Measurements from ENCODE around the gene SIGMAR1.

The SIGMAR1 gene

DNA sequence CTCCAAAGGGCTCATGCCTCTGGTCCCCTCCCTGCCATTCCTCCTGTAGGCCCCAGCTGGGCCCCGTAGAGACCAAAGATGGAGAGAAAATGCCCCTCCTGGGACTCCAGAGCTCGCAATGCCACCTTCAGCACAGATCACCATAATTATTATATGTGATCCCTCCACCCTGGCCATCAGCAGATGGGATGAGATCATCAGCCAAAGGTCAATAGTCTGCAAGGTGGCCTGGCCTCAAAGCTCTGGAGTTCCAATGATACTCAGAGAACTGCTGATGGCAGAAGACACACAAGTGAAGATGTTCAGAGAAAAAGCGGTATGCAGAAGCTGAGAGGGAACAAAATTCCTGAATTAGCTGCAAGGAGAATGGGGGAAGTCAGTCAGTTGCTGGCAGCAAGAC is 30.7 kb downstream of the SIGMAR1 start:
- Histone ChIP-seq H3K9me3 (ENCODE audit: control insufficient read depth, low read length) (no peaks in the 10 kb centered on the region), H3K27me3 (ENCODE audit: control insufficient read depth, insufficient read depth, low read length) (no peaks in the 10 kb centered on the region), H3K4me1 (ENCODE audit: control insufficient read depth, insufficient read depth, low read length) (peaks cover 8% of the 10 kb centered on the region), H3K9ac (ENCODE audit: low read length) (no peak overlapping the region), H3K36me3 (ENCODE audit: control insufficient read depth, insufficient read depth, low read length) (no peaks in the 10 kb centered on the region), H3K4me3 (ENCODE audit: low read length) (no peak overlapping the region)

DNA sequence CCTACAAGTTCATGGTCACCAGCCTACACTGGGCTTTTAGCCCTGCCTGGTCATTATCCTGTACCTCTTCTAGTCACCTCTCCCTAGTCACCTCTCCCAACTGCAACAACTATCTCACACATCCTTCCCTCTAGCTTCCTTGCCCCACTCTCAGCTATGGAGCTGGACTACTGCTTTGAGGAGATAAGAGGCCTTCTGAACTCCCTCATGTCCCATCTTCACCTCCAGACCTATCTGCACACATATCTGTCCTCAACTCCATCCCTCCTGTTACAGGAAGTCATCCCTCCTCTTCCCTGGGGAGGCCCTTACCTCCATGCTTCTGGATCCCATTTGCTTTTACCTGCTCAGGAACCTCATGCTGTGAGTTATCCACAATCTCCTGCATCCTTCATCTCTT is 31.4 kb downstream of the SIGMAR1 start:
- H3K9me3 ChIP-seq (ENCODE audit: control insufficient read depth, low read length) = no peaks in the 10 kb centered on the region
- no peaks in the 10 kb centered on the region for H3K36me3 ChIP-seq (ENCODE audit: control insufficient read depth, insufficient read depth, low read length)
- no peaks in the 10 kb centered on the region for H3K27me3 ChIP-seq (ENCODE audit: control insufficient read depth, insufficient read depth, low read length)
- H3K4me1 ChIP-seq (ENCODE audit: control insufficient read depth, insufficient read depth, low read length) = peaks cover 6% of the 10 kb centered on the region
- H3K4me3 ChIP-seq (ENCODE audit: low read length) = no peak overlapping the region
- no peak overlapping the region for H3K9ac ChIP-seq (ENCODE audit: low read length)

DNA sequence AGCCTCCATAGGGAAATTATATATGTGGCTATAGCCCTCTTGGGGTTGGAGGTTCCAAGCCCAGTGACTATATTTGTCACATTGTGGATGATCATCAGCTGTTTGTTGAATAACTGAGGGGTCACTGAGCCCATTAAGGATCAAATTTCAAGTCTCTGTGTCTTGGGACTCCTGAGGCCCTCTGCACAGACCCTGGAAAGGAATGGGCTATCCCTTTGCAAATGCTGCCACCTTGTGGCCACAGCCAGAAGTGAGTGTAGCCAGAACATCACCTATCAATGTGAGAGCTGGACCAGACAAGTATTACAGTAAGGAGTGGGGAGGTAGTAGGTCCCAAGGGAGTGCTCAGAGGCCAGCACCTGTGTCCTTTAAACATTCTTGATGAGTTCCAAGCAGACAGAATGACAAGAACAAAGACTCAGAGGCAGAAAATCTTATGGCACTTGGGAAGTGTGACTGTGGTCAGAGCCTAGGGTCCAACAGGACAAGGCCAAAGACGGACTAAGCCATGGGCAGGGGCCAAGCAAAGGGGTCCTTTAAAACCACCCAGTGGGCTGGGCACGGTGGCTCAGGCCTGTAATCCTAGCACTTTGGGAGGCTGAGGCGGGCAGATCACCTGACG is 33.9 kb downstream of the SIGMAR1 start:
- Histone ChIP-seq H3K4me3 (ENCODE audit: low read length) (no peak overlapping the region), H3K9ac (ENCODE audit: low read length) (no peak overlapping the region), H3K36me3 (ENCODE audit: control insufficient read depth, insufficient read depth, low read length) (no peaks in the 10 kb centered on the region), H3K27me3 (ENCODE audit: control insufficient read depth, insufficient read depth, low read length) (no peaks in the 10 kb centered on the region), H3K4me1 (ENCODE audit: control insufficient read depth, insufficient read depth, low read length) (no peaks in the 10 kb centered on the region), H3K9me3 (ENCODE audit: control insufficient read depth, low read length) (no peaks in the 10 kb centered on the region)

DNA sequence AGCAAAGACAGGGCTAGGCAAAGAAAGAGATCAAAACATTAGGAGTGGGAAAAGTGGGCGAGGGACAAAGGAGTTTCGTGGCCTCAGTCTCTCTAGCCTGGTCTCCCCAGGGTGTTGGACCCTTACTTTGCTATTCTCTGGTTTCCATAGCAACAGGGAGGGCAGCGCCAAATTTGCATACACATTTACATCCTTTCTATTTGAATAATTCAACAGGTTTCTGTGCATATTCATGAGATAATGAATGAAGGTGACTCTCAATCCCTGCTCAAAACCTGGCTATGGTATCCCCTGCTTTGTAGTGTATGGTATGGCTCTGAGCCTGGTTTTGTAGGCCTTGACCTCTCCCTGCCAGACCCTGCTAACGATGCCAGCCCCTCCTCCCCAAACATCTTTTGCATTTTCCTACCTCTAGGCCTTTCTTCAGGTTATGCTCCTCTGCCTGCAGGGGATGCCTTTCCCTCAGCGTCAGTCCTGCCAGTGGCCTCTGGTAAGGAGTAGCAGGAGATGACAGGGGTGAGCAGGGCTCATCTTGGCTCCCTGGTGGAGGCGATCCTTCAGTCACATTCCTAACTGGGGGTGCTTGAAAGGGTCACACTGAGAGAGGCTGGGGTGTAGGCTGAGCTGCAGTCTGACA is 35.5 kb downstream of the SIGMAR1 start:
- Histone ChIP-seq H3K4me3 (ENCODE audit: low read length) (no peak overlapping the region), H3K36me3 (ENCODE audit: control insufficient read depth, insufficient read depth, low read length) (no peaks in the 10 kb centered on the region), H3K4me1 (ENCODE audit: control insufficient read depth, insufficient read depth, low read length) (no peaks in the 10 kb centered on the region), H3K9me3 (ENCODE audit: control insufficient read depth, low read length) (no peaks in the 10 kb centered on the region), H3K9ac (ENCODE audit: low read length) (no peak overlapping the region), H3K27me3 (ENCODE audit: control insufficient read depth, insufficient read depth, low read length) (no peaks in the 10 kb centered on the region)

DNA sequence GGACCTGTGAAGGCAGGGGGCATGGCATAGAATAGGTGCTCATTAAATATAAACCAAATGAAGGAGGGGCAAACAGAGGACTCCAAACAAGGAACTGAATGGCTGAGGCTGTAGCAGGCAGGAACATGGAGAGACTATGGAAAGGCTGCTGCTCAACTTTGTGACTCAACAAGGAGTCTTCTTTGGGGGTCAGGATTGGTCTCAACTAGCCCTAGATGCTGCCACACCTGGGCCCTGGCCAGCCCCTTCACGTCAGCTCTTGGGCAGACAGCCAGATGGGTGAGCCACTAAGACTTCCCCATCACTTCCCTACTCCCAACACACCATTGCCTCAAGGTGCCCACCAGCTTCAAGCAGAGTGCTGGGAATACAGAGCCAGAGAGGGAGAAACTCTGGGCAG is 36.7 kb downstream of the SIGMAR1 start:
- Histone ChIP-seq H3K9me3 (ENCODE audit: control insufficient read depth, low read length) (no peaks in the 10 kb centered on the region), H3K4me1 (ENCODE audit: control insufficient read depth, insufficient read depth, low read length) (no peaks in the 10 kb centered on the region), H3K27me3 (ENCODE audit: control insufficient read depth, insufficient read depth, low read length) (peaks cover 2% of the 10 kb centered on the region), H3K9ac (ENCODE audit: low read length) (no peak overlapping the region), H3K36me3 (ENCODE audit: control insufficient read depth, insufficient read depth, low read length) (no peaks in the 10 kb centered on the region), H3K4me3 (ENCODE audit: low read length) (no peak overlapping the region)

DNA sequence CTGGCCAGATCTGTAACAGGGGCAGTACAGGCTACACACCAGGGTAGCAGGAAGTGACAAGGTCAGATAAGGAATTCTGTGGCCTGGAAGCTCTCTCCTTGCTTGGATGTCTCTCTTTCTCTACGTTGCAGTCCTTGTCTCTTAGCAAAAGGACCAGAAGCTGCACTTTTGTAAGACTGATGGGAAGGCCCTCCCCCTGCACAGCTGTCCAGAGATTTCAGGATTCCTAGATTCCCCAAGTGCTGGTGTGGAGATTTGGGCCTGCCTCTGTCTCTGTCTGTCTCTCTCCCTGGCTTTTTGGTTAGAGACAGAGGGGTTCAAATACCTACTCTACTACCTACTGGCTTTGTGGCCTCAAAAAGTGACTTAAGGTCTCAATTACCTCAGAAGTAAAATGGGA is 38.0 kb downstream of the SIGMAR1 start:
- no peak overlapping the region for H3K9ac ChIP-seq (ENCODE audit: low read length)
- peaks cover 2% of the 10 kb centered on the region for H3K27me3 ChIP-seq (ENCODE audit: control insufficient read depth, insufficient read depth, low read length)
- no peaks in the 10 kb centered on the region for H3K9me3 ChIP-seq (ENCODE audit: control insufficient read depth, low read length)
- no peak overlapping the region for H3K4me3 ChIP-seq (ENCODE audit: low read length)
- no peaks in the 10 kb centered on the region for H3K36me3 ChIP-seq (ENCODE audit: control insufficient read depth, insufficient read depth, low read length)
- H3K4me1 ChIP-seq (ENCODE audit: control insufficient read depth, insufficient read depth, low read length) = no peaks in the 10 kb centered on the region

DNA sequence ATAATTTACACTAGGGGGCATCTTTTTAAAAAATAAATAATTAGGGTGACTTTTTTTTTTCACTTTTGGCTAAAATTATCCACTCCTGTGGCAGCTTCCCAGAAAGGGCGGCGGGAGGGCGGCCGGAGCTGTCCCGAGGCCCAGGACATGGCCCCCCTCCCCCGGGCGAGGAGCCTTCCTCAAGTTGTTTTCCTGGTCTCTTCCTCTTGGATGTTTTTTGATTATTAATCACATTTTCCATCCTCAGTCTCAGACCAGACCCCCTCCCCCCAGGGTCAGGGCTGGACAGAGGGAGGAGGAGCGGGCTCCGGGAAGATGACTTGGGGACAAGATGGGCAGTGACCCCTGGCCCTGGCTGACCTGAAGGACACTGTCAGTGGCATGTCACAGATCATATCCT is 43.4 kb downstream of the SIGMAR1 start:
- Histone ChIP-seq H3K4me3 (ENCODE audit: low read length) (no peak overlapping the region), H3K36me3 (ENCODE audit: control insufficient read depth, insufficient read depth, low read length) (no peaks in the 10 kb centered on the region), H3K27me3 (ENCODE audit: control insufficient read depth, insufficient read depth, low read length) (peaks cover 49% of the 10 kb centered on the region), H3K9me3 (ENCODE audit: control insufficient read depth, low read length) (no peaks in the 10 kb centered on the region), H3K9ac (ENCODE audit: low read length) (no peak overlapping the region), H3K4me1 (ENCODE audit: control insufficient read depth, insufficient read depth, low read length) (peaks cover 28% of the 10 kb centered on the region)

DNA sequence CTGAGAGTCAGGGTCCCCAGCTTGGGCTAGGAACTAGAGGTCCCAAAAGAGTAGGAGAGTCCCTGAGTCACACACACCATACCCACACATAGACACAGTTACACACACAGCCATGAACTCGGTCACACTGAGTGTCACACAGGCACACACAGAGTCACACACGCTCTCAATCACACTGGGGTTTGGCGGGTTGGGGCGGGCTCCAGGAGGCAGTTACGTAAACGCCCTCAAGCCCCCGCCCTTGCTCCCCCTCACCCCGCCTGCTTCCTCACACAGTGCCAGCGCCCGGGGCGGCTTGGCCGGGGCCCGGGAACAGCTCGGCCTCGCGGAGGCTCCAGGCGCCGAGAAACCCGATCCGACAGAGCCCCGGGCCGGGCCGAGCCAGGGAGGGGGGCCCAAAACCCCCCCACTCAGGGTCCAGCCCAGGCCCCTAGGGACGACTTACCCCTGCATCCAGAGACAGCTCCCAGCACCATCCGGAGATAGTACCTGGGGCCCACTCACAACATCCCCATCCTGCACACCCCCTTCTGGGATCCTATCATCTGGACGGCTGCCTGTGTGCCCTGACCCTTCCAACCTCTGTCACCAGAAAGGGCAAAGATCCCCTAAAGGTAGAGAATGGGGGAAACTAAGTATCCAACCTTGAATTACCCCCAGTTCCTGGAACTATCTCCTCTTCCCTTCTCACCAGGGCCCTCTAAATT is 44.5 kb downstream of the SIGMAR1 start:
- Histone ChIP-seq H3K27me3 (ENCODE audit: control insufficient read depth, insufficient read depth, low read length) (peaks cover 60% of the 10 kb centered on the region), H3K4me3 (ENCODE audit: low read length) (no peak overlapping the region), H3K36me3 (ENCODE audit: control insufficient read depth, insufficient read depth, low read length) (no peaks in the 10 kb centered on the region), H3K9ac (ENCODE audit: low read length) (no peak overlapping the region), H3K4me1 (ENCODE audit: control insufficient read depth, insufficient read depth, low read length) (peaks cover 28% of the 10 kb centered on the region), H3K9me3 (ENCODE audit: control insufficient read depth, low read length) (no peaks in the 10 kb centered on the region)

DNA sequence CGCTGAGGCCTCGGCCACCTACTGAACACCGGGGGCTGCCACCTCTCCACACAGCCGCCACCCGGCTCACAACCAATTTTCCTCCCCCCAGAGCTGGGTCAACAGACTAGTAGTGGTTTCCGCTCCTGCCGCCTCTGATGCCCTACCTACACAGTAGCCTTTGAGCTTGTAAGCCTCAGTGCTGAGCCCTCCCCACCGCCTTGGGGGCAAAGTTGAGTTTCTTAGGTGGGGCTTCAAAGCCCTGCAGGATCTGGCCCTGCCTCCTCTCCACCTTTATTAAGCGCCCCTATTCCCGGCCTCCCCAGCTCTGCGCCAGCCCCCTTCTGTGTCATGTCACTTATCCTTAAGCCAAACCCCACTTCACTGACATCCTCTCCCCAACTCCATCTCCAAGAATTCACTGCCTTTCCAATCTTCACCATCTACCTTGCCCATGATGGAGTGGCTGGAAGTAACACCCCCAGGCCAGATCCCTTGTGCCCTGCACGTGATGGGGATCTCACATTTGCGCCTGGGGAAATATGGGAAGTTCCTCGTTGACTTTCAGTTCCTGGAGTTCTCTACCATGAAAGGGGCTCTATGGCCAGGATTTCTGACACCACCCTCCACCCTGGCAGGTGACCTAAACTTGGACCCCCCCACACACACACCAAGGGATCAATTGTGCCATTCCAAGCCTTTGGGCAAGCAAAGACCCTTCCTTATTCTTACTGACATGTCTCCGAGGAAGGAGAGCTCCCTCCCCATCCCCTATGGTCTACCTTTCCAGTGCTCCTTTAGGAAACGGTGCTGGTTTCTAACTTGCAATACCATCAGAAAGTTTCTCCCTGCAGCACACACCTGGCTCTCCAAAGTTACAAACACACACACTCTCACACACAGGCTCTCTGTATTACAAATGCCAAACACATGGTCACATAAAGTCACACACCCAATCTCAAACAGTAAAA is 45.4 kb downstream of the SIGMAR1 start:
- Histone ChIP-seq H3K9ac (ENCODE audit: low read length) (no peak overlapping the region), H3K36me3 (ENCODE audit: control insufficient read depth, insufficient read depth, low read length) (no peaks in the 10 kb centered on the region), H3K4me3 (ENCODE audit: low read length) (no peak overlapping the region), H3K9me3 (ENCODE audit: control insufficient read depth, low read length) (no peaks in the 10 kb centered on the region), H3K4me1 (ENCODE audit: control insufficient read depth, insufficient read depth, low read length) (peaks cover 28% of the 10 kb centered on the region), H3K27me3 (ENCODE audit: control insufficient read depth, insufficient read depth, low read length) (peaks cover 68% of the 10 kb centered on the region)

DNA sequence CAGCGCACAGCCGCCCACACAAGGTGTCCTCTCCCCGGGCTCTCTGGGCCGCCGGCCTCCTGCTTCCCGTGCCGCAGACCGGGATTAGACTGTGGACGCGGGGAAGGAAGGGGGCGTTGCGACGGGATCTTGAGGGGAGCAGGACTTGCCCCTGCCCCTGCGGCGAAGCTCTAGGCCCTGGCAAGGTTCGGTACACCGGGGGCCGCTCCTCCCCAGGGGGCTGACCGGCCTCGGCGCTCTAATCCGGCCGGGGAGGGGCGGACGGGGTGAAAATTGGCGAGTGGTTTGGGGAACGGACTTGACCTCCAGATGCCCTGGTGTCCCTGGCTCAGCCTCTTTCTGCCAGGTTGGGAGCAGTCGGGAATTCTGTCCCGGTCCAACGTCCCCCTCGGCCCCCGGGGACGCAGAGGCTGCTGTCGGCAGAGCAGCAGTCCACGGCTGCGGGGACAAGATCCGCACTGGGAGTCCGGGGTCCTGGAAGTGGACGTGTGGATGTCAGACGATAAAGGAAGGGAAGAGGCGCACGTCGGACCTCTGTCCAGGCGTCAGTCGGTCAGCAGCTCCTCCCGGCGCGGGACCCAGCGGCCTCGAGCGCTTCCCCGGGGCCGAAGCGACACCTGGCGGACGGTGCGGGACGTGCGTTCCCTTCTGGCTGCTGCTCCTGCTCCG is 46.2 kb downstream of the SIGMAR1 start:
- H3K4me1 ChIP-seq (ENCODE audit: control insufficient read depth, insufficient read depth, low read length) = peaks cover 28% of the 10 kb centered on the region
- H3K36me3 ChIP-seq (ENCODE audit: control insufficient read depth, insufficient read depth, low read length) = no peaks in the 10 kb centered on the region
- peak overlapping the region; percentile 34 for H3K4me3 ChIP-seq (ENCODE audit: low read length)
- H3K27me3 ChIP-seq (ENCODE audit: control insufficient read depth, insufficient read depth, low read length) = peaks cover 74% of the 10 kb centered on the region
- H3K9me3 ChIP-seq (ENCODE audit: control insufficient read depth, low read length) = no peaks in the 10 kb centered on the region
- no peak overlapping the region for H3K9ac ChIP-seq (ENCODE audit: low read length)

DNA sequence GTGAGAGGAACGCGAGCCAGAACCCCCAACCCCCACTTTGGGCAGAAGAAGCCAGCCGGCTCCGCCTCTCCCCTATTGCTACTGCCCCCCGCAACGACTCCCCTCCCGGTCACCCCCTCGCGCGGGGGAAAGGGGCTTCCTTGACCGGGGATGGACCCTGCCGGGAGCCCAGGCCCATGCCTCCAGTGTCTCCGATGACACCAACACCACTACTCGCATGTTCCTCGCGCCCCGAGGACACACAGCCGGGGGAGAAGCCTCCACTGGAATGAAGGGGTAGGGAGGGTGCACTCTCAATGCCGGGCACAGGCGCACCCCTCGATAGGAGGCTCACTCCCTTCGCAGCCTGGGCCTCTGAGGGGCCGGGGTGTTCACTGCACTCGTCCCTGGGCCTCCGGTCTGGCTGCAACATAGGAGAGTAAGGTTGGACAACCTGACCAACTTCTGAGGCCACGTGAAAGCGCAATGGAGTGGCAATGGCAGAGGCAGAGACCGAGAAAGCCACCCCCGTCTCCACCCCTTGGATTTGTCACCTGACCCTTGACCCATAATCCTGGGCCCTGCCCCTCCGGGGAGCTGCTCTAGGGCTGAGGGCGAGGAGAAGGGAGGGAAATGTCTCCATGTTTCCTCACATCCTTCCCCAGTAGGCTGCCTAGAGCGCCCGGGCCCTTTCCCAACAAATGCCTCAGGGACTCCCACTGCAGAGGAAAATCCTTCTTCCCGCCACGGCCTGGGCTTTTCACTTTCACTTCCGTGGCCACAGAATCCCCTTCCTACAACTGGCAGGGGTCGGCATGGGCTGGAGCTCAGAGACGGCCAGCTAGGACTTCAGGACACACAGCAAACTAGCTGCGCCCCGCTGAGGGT is 47.0 kb downstream of the SIGMAR1 start:
- Histone ChIP-seq H3K4me1 (ENCODE audit: control insufficient read depth, insufficient read depth, low read length) (peaks cover 28% of the 10 kb centered on the region), H3K9ac (ENCODE audit: low read length) (no peak overlapping the region)

More for the DNA sequence above, 47.0 kb downstream of the SIGMAR1 start:
- peaks cover 81% of the 10 kb centered on the region for H3K27me3 ChIP-seq (ENCODE audit: control insufficient read depth, insufficient read depth, low read length)
- peak overlapping the region; percentile 34 for H3K4me3 ChIP-seq (ENCODE audit: low read length)
- H3K9me3 ChIP-seq (ENCODE audit: control insufficient read depth, low read length) = no peaks in the 10 kb centered on the region
- H3K36me3 ChIP-seq (ENCODE audit: control insufficient read depth, insufficient read depth, low read length) = no peaks in the 10 kb centered on the region

Measured in mucosa of stomach (tissue), 1 donor.